Measurements from ENCODE around the gene NFIA.

Gene NFIA

GRCh38 chr1:61142726-61143500, 60.6 kb downstream of the NFIA start:
- H3K27me3 ChIP-seq (ENCODE audit: insufficient read depth, poor library complexity, severe bottlenecking): no peaks in the 10 kb centered on the region
- H3K9me3 ChIP-seq (ENCODE audit: severe bottlenecking): no peaks in the 10 kb centered on the region
- 0 out of 2 replicates have a peak, but pooled peaks cover 4% of the 10 kb centered on the region for H3K36me3 ChIP-seq (ENCODE audit: low read depth)
- H3K27ac ChIP-seq (ENCODE audit: poor library complexity, severe bottlenecking): peak overlapping the region; percentile 93
- H3K4me3 ChIP-seq (ENCODE audit: severe bottlenecking): no peak overlapping the region
- DNase-seq (ENCODE audit: low spot score) (peak; percentile 61), ATAC-seq (ENCODE audit: low read depth) (peak; percentile 37; the same call in 2 of the 3 replicates)
- TF ChIP-seq, protein P1, sequence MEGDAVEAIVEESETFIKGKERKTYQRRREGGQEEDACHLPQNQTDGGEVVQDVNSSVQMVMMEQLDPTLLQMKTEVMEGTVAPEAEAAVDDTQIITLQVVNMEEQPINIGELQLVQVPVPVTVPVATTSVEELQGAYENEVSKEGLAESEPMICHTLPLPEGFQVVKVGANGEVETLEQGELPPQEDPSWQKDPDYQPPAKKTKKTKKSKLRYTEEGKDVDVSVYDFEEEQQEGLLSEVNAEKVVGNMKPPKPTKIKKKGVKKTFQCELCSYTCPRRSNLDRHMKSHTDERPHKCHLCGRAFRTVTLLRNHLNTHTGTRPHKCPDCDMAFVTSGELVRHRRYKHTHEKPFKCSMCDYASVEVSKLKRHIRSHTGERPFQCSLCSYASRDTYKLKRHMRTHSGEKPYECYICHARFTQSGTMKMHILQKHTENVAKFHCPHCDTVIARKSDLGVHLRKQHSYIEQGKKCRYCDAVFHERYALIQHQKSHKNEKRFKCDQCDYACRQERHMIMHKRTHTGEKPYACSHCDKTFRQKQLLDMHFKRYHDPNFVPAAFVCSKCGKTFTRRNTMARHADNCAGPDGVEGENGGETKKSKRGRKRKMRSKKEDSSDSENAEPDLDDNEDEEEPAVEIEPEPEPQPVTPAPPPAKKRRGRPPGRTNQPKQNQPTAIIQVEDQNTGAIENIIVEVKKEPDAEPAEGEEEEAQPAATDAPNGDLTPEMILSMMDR (IDR thresholded peaks at IDR 0.05; ENCODE audit: poor library complexity, severe bottlenecking): no peak
- H3K4me1 ChIP-seq (ENCODE audit: insufficient read depth, poor library complexity, severe bottlenecking): peaks cover 50% of the 10 kb centered on the region

GRCh38 chr1:61143821-61144424, 61.6 kb downstream of the NFIA start:
- no peaks in the 10 kb centered on the region for H3K27me3 ChIP-seq (ENCODE audit: insufficient read depth, poor library complexity, severe bottlenecking)
- TF ChIP-seq, protein P1 (IDR thresholded peaks at IDR 0.05; ENCODE audit: poor library complexity, severe bottlenecking): no peak
- DNase-seq (ENCODE audit: low spot score): no peak
- H3K9me3 ChIP-seq (ENCODE audit: severe bottlenecking): no peaks in the 10 kb centered on the region
- no peak for ATAC-seq (ENCODE audit: low read depth)
- peak overlapping the region; percentile 93 for H3K27ac ChIP-seq (ENCODE audit: poor library complexity, severe bottlenecking)
- H3K36me3 ChIP-seq (ENCODE audit: low read depth): 0 out of 2 replicates have a peak, but pooled peaks cover 4% of the 10 kb centered on the region
- H3K4me1 ChIP-seq (ENCODE audit: insufficient read depth, poor library complexity, severe bottlenecking): peaks cover 46% of the 10 kb centered on the region
- no peak overlapping the region for H3K4me3 ChIP-seq (ENCODE audit: severe bottlenecking)

GRCh38 chr1:61149010-61149860, 66.9 kb downstream of the NFIA start:
- Histone ChIP-seq H3K27ac (ENCODE audit: poor library complexity, severe bottlenecking) (peak overlapping the region; percentile 31), H3K27me3 (ENCODE audit: insufficient read depth, poor library complexity, severe bottlenecking) (no peaks in the 10 kb centered on the region), H3K36me3 (ENCODE audit: low read depth) (no peaks in the 10 kb centered on the region; the same call in 1 of the 2 replicates), H3K4me3 (ENCODE audit: severe bottlenecking) (no peak overlapping the region), H3K9me3 (ENCODE audit: severe bottlenecking) (no peaks in the 10 kb centered on the region), H3K4me1 (ENCODE audit: insufficient read depth, poor library complexity, severe bottlenecking) (peaks cover 6% of the 10 kb centered on the region)
- TF ChIP-seq, protein P1 (IDR thresholded peaks at IDR 0.05; ENCODE audit: poor library complexity, severe bottlenecking): no peak
- peak; percentile 98 for ATAC-seq (ENCODE audit: low read depth)
- DNase-seq (ENCODE audit: low spot score): no peak

DNA sequence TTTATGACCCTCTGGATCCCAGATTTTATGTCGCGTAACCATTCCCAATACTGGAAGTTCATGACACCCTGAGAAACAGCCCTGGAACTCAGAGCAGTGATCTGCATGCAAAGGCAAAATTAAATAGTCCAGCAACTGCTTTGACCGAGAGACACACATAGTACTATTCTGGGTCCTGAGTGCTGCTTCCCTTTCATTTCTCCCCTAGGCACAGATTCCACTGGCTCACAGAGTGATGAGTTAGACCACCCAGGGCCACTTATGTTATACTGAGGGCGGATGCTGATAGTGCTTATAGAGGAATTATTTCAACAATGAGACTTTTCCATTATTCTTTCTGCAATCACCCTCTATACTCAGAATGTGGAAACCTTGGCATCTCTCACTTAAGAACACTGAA, 69.2 kb downstream of the NFIA start:
- no peak overlapping the region for H3K27ac ChIP-seq (ENCODE audit: poor library complexity, severe bottlenecking)
- H3K9me3 ChIP-seq (ENCODE audit: severe bottlenecking): no peaks in the 10 kb centered on the region
- H3K27me3 ChIP-seq (ENCODE audit: insufficient read depth, poor library complexity, severe bottlenecking): no peaks in the 10 kb centered on the region
- ATAC-seq (ENCODE audit: low read depth) (no peak), DNase-seq (ENCODE audit: low spot score) (no peak)
- H3K4me3 ChIP-seq (ENCODE audit: severe bottlenecking): no peak overlapping the region
- TF ChIP-seq, protein P1 (IDR thresholded peaks at IDR 0.05; ENCODE audit: poor library complexity, severe bottlenecking): no peak
- H3K36me3 ChIP-seq (ENCODE audit: low read depth): no peaks in the 10 kb centered on the region; the same call in 1 of the 2 replicates
- H3K4me1 ChIP-seq (ENCODE audit: insufficient read depth, poor library complexity, severe bottlenecking): peaks cover 6% of the 10 kb centered on the region

Measured in RWPE2 (cell line).